Lung (tissue), 12 donors: ENCODE results near the gene HTR3B. TPM values are rescaled to one million over a fixed set of nuclear protein-coding genes. Genes with fewer than 3 reads are reported as not detected.

Experiments
- ATAC-seq: fragments of 200-7000 bp; cut with Tn5 transposase; one replicate; pipeline ENCODE4 v1.9.1; 2020; ENCODE audit warnings: moderate number of reproducible peaks; ENCODE audit not compliant: insufficient read depth, low FRiP score
- DNase-seq, 3 donors: peaks; one replicate each; pipeline ENCODE4 v3.0.0-alpha.2; 2013 to 2017
- H3K27ac ChIP-seq, 2 donors: one replicate each; pipeline ENCODE4 v1.5.1; 2013; ENCODE audit warnings: mild to moderate bottlenecking in 2 of 2, moderate library complexity in 2 of 2, control low read depth in 1 of 2, inconsistent platforms in 1 of 2, low read depth in 1 of 2, low read length in 1 of 2
- H3K27me3 ChIP-seq, 3 donors: one replicate each; pipeline ENCODE4 v1.5.1; 2013; ENCODE audit warnings: low read length in 2 of 3; ENCODE audit not compliant: control insufficient read depth in 3 of 3, insufficient read depth in 3 of 3
- H3K36me3 ChIP-seq, 4 donors: one replicate each; pipeline ENCODE4 v1.5.1; 2013; ENCODE audit warnings: low read length in 4 of 4, mild to moderate bottlenecking in 1 of 4, moderate library complexity in 1 of 4; ENCODE audit not compliant: control insufficient read depth in 4 of 4, insufficient read depth in 4 of 4
- H3K4me1 ChIP-seq, 5 donors: one replicate each; pipeline ENCODE4 v1.5.1; 2013; ENCODE audit warnings: low read length in 5 of 5, mild to moderate bottlenecking in 2 of 5, moderate library complexity in 1 of 5; ENCODE audit not compliant: control insufficient read depth in 5 of 5, insufficient read depth in 5 of 5
- H3K4me3 ChIP-seq: one replicate; pipeline ENCODE4 v1.5.1; 2013; ENCODE audit warnings: mild to moderate bottlenecking, control low read depth, moderate library complexity
- H3K9ac ChIP-seq, 2 donors: one replicate each; pipeline ENCODE4 v1.5.1; 2013; ENCODE audit warnings: low read length in 2 of 2, control low read depth in 1 of 2; ENCODE audit not compliant: insufficient read depth in 1 of 2
- H3K9me3 ChIP-seq, 4 donors: one replicate each; pipeline ENCODE4 v1.5.1; 2013; ENCODE audit warnings: low read length in 3 of 4, mild to moderate bottlenecking in 1 of 4, moderate library complexity in 1 of 4; ENCODE audit not compliant: control insufficient read depth in 4 of 4, insufficient read depth in 3 of 4
- CTCF ChIP-seq: IDR thresholded peaks from 2 replicates; pipeline ENCODE4 v1.5.1; 2012; ENCODE audit warnings: mild to moderate bottlenecking; ENCODE audit errors: control extremely low read depth, extremely low read depth
- whole genome bisulfite sequencing, 2 donors: extraction: QIAGEN DNeasy Blood & Tissue Kit; methylation state at CpG; one replicate each; pipeline ENCODE4 v1.1.7; 2013; 5-methylcytosine and 5-hydroxymethylcytosine counted together
- polyA plus RNA-seq, 2 donors: library from polyadenylated mRNA; stranded (reverse); fragments of 200-250 nt; gene quantifications; one replicate each; pipeline ENCODE4 v1.2.1, GENCODE V29; 2013
- total RNA-seq, 2 donors: library from RNA; depleted of rRNA in 1 of 2; stranded (reverse); fragments of >200 nt in 1 of 2; gene quantifications; one replicate each; pipeline ENCODE4 v1.2.1, GENCODE V29; 2014 to 2021
- donor health status: control.
- donor health status: control.
- donor health status: Bipolar disorder and iron deficiency.
- donor health status: healthy.
- donor health status: DM: yes; HTN: yes; CAD: no.

The HTR3B gene
- total and polyA plus RNA-seq, 4 donors = 0.03 TPM; not detected in 3

DNA sequence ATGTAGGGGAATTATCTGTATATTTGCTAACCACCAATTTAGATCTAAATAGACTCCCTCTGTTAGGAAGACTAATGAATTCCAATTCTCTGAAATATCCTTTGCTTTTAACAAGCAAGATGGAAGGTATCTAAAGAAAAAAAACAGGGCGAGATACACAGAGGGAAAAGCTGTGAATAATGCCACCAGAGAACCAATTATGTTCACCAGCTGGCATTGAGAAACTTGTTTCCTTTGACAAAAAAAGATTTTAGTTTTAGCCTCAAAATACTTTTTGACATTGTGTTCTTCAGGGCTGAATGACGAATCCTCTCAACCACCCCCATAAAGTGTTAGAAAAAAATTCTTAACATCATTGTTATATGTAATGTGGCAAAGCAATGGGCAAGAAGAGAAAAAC, 19.0 kb downstream of the HTR3B start:
- no peak overlapping the region for H3K9ac ChIP-seq
- WGBS, 2 donors = 86 to 92% methylated on average over 2 of the region's 2 CpGs
- no peak overlapping the region for H3K4me3 ChIP-seq
- H3K36me3 ChIP-seq = no peaks in the 10 kb centered on the region
- H3K27me3 ChIP-seq = no peaks in the 10 kb centered on the region
- H3K4me1 ChIP-seq = no peaks in the 10 kb centered on the region
- no peaks in the 10 kb centered on the region for H3K9me3 ChIP-seq
- no peak for TF ChIP-seq CTCF
- H3K27ac ChIP-seq = no peak overlapping the region
- DNase-seq (no peak), ATAC-seq (no peak)

GRCh38 chr11:113926273-113927197, 21.9 kb downstream of the HTR3B start:
- no peak for DNase-seq
- WGBS, 2 donors = 76 to 88% methylated on average over 12 of the region's 12 CpGs

GRCh38 chr11:113928311-113928710, 23.7 kb downstream of the HTR3B start:
- H3K4me3 ChIP-seq = no peak overlapping the region
- no peak for TF ChIP-seq CTCF
- H3K9ac ChIP-seq = no peak overlapping the region
- no peaks in the 10 kb centered on the region for H3K9me3 ChIP-seq
- no peak for ATAC-seq
- DNase-seq = no peak
- 58 to 66% methylated on average over 5 of the region's 5 CpGs for WGBS, 2 donors
- no peak overlapping the region for H3K27ac ChIP-seq
- H3K27me3 ChIP-seq = no peaks in the 10 kb centered on the region
- no peaks in the 10 kb centered on the region for H3K36me3 ChIP-seq
- H3K4me1 ChIP-seq = no peaks in the 10 kb centered on the region

More at GRCh38 chr11:113926273-113927197, 21.9 kb downstream of the HTR3B start:
- no peak for ATAC-seq
- no peaks in the 10 kb centered on the region for H3K9me3 ChIP-seq
- H3K27me3 ChIP-seq = no peaks in the 10 kb centered on the region
- no peak overlapping the region for H3K9ac ChIP-seq
- H3K36me3 ChIP-seq = no peaks in the 10 kb centered on the region
- no peaks in the 10 kb centered on the region for H3K4me1 ChIP-seq
- no peak for TF ChIP-seq CTCF
- H3K4me3 ChIP-seq = no peak overlapping the region
- H3K27ac ChIP-seq = no peak overlapping the region
